GM20000 (cell line): ENCODE results near the gene GFI1B.

Experiments used
- DNase-seq: peaks from one replicate; pipeline ENCODE4 v3.0.0; 2012; ENCODE audit warnings: low spot score
- CTCF ChIP-seq: IDR thresholded peaks from 2 replicates; pipeline ENCODE4 v1.5.1; 2012; ENCODE audit warnings: mild to moderate bottlenecking, control low read depth; ENCODE audit errors: extremely low read depth, missing control alignments

Gene GFI1B

GRCh38 chr9:132944294-132945185, 34.0 kb upstream of the GFI1B start, which contains the start of gene TSC1:
TSC1 (minus strand) TSS chr9:132944616; CDS start chr9:132928872, 15,744 bp downstream.
- no peak for TF ChIP-seq CTCF
- peak; percentile 93 for DNase-seq

GRCh38 chr9:132945186-132946130, 33.0 kb upstream of the GFI1B start:
- DNase-seq, result no peak
- TF ChIP-seq CTCF, result no peak

GRCh38 chr9:132946211-132946610, 32.3 kb upstream of the GFI1B start:
- DNase-seq, result no peak
- no peak for TF ChIP-seq CTCF

DNA sequence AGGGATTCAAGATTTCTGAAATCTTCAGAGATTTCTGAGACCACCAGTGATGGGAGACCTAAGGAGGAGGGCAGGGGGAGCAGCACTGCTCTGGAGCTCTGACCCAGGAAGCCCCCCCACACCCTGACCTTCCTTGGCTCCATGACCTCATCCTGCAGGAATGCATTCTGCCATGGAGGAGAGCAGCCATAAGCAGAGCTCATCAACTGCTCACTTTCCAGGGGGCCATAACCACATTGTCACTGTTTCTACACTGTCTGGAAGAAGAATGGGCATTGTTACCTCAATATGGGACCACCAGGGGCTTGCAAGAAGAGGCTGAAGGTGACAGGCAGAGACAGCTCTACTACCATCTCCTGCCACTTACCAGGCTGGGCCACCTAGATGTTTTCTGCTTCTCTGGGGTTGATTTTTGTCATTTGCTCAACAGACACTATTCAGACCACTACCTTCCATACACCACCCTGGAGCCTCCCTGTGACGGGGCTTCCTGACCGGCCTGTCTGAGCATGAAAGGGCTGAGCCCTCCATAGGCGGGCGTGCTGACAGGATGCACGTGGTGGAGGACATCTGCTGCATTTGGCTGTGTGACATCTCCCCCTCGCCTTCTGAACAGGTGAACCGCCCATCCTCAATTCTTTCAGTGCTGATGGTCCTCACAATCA, 31.7 kb upstream of the GFI1B start:
- DNase-seq, result no peak
- no peak for TF ChIP-seq CTCF

DNA sequence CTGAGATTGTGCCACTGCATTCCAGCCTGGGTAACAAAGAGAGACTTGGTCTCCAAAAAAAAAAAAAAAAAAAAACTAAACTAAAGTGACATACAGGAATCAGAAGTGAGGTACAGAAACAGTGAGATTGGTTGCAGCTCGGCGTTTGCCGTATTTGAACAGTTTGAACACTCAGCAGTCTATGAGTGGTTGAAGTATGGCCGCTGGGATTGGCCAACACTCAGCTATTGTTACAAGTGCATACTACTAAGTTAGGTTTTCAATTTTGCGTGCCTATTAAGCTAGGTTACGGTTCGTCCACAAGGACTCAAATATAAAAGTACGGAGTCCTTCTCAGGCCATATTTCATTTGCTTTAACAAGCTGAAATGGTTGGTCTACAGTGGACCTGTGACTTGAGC, 30.7 kb upstream of the GFI1B start:
- TF ChIP-seq CTCF, result no peak

DNA sequence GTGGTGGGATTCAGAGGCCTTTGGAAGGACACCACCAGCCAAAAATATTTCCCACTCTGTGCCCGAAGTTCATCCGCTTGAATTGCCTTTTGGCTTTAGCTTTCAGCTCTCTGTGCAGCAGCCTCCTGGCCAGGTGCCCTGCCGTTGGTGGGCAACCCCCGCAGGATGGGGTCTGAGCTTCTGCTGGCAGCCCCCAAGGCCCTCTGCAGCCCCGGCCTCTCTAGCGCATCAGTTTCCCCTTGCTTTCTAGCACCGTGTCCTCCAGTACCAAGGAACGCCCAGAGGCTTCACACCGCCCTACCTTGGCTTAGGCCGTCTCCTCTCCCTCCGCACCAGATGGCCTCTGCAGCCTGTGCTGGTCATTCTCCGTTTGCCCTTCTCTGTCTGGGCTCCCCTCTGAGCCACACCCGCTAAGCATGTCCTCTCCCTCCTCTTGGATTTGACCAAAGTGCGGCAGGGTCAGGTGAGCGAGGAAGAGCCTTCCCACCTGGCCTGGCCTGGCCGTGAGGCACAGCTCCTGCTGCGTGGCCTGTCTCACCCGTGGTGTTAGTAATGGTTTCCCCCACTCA, 29.9 kb upstream of the GFI1B start:
- no peak for TF ChIP-seq CTCF
- DNase-seq, result no peak

More for the DNA sequence above, 30.7 kb upstream of the GFI1B start:
- no peak for DNase-seq
